ENCODE data around the gene FOXP4.
A peak's percentile ranks its signal among the peaks of the same experiment; 100 is the strongest.
"Not testable (repeated sequence)": the region's sequence is repeated elsewhere in the genome, so short reads cannot be mapped to it uniquely, and the experiment has no call there.

FOXP4 gene

GRCh38 chr6:41602864-41603608 lies 56.9 kb downstream of the FOXP4 start:
- peak; percentile 56 for DNase-seq

GRCh38 chr6:41604006-41604405 lies 57.8 kb downstream of the FOXP4 start:
- DNase-seq = no peak

GRCh38 chr6:41605649-41606048 lies 59.5 kb downstream of the FOXP4 start:
- DNase-seq = no peak

- no peak for DNase-seq
Measured at GRCh38 chr6:41607036-41607435, 60.9 kb downstream of the FOXP4 start.

- DNase-seq = no peak
Measured at GRCh38 chr6:41607736-41608135, 61.6 kb downstream of the FOXP4 start.

- no peak for DNase-seq
Measured at GRCh38 chr6:41608443-41609151, 62.4 kb downstream of the FOXP4 start.

- no peak for DNase-seq
Measured at GRCh38 chr6:41614715-41615114, 68.5 kb downstream of the FOXP4 start.

GRCh38 chr6:41615311-41615710 lies 69.1 kb downstream of the FOXP4 start:
- DNase-seq = no peak

- DNase-seq = no peak
Measured at GRCh38 chr6:41618598-41618997, 72.4 kb downstream of the FOXP4 start.

GRCh38 chr6:41619193-41619592 lies 73.0 kb downstream of the FOXP4 start:
- not testable (repeated sequence) for DNase-seq

- DNase-seq = no peak
Measured at GRCh38 chr6:41621367-41621766, 75.2 kb downstream of the FOXP4 start.

- DNase-seq = no peak
Measured at GRCh38 chr6:41621802-41622201, 75.6 kb downstream of the FOXP4 start.

GRCh38 chr6:41622206-41622988 lies 76.2 kb downstream of the FOXP4 start:
- DNase-seq = no peak

- DNase-seq = no peak
Measured at GRCh38 chr6:41623330-41623729, 77.1 kb downstream of the FOXP4 start.

- DNase-seq = no peak
Measured at GRCh38 chr6:41624621-41625380, 78.6 kb downstream of the FOXP4 start.

- no peak for DNase-seq
Measured at GRCh38 chr6:41625442-41625841, 79.3 kb downstream of the FOXP4 start.

GRCh38 chr6:41626022-41626421 lies 79.8 kb downstream of the FOXP4 start:
- DNase-seq = no peak

GRCh38 chr6:41626917-41627316 lies 80.7 kb downstream of the FOXP4 start:
- no peak for DNase-seq

- no peak for DNase-seq
Measured at GRCh38 chr6:41629128-41629527, 82.9 kb downstream of the FOXP4 start.

- no peak for DNase-seq
Measured at GRCh38 chr6:41630069-41630468, 83.9 kb downstream of the FOXP4 start.

GRCh38 chr6:41630946-41631345 lies 84.8 kb downstream of the FOXP4 start:
- DNase-seq = no peak

- DNase-seq = no peak
Measured at GRCh38 chr6:41633056-41633634, 87.0 kb downstream of the FOXP4 start.

GRCh38 chr6:41634657-41635056 lies 88.5 kb downstream of the FOXP4 start:
- no peak for DNase-seq
